ENCODE data around the gene LYRM4.

The LYRM4 gene

GRCh38 chr6:5290500-5290899 is 29.8 kb upstream of the LYRM4 start:
- Mint-ChIP-seq H3K4me1 (ENCODE audit: low read depth in 2 of 2) (peaks cover 33 to 41% of the 10 kb centered on the region in 2 donors), H3K27ac (no peak overlapping the region), H3K27me3 (no peaks in the 10 kb centered on the region), H3K4me3 (no peak overlapping the region), H3K9me3 (no peaks in the 10 kb centered on the region), H3K36me3 (ENCODE audit: insufficient read depth) (no peaks in the 10 kb centered on the region)
- ATAC-seq (replicated peaks) (no peak), DNase-seq (no peak)

GRCh38 chr6:5290097-5290496 is 29.3 kb upstream of the LYRM4 start:
- ATAC-seq (replicated peaks) = no peak
- DNase-seq = no peak
- H3K27ac Mint-ChIP-seq = no peak overlapping the region
- H3K36me3 Mint-ChIP-seq (ENCODE audit: insufficient read depth) = no peaks in the 10 kb centered on the region
- H3K9me3 Mint-ChIP-seq = no peaks in the 10 kb centered on the region
- H3K27me3 Mint-ChIP-seq = no peaks in the 10 kb centered on the region
- H3K4me3 Mint-ChIP-seq = no peak overlapping the region
- peaks cover 34 to 41% of the 10 kb centered on the region in 2 donors for H3K4me1 Mint-ChIP-seq (ENCODE audit: low read depth in 2 of 2)

GRCh38 chr6:5287966-5288297 is 27.2 kb upstream of the LYRM4 start:
- peaks cover 3% of the 10 kb centered on the region for H3K36me3 Mint-ChIP-seq (ENCODE audit: insufficient read depth)
- DNase-seq (no peak), ATAC-seq (replicated peaks) (no peak)
- no peaks in the 10 kb centered on the region for H3K27me3 Mint-ChIP-seq
- H3K4me3 Mint-ChIP-seq = no peak overlapping the region
- no peak overlapping the region for H3K27ac Mint-ChIP-seq
- no peaks in the 10 kb centered on the region for H3K9me3 Mint-ChIP-seq
- H3K4me1 Mint-ChIP-seq (ENCODE audit: low read depth in 2 of 2) = peaks cover 35 to 39% of the 10 kb centered on the region in 2 donors

GRCh38 chr6:5287205-5287965 is 26.6 kb upstream of the LYRM4 start:
- Mint-ChIP-seq H3K27ac (no peak overlapping the region), H3K4me3 (no peak overlapping the region)

GRCh38 chr6:5286780-5287179 is 26.0 kb upstream of the LYRM4 start:
- DNase-seq = no peak
- Mint-ChIP-seq H3K27me3 (no peaks in the 10 kb centered on the region), H3K27ac (no peak overlapping the region), H3K4me3 (no peak overlapping the region), H3K4me1 (ENCODE audit: low read depth in 2 of 2) (peaks cover 32 to 35% of the 10 kb centered on the region in 2 donors), H3K36me3 (ENCODE audit: insufficient read depth) (peaks cover 3% of the 10 kb centered on the region), H3K9me3 (no peaks in the 10 kb centered on the region)
- no peak for ATAC-seq (replicated peaks)

More at GRCh38 chr6:5287205-5287965, 26.6 kb upstream of the LYRM4 start:
- Mint-ChIP-seq H3K9me3 (no peaks in the 10 kb centered on the region), H3K27me3 (no peaks in the 10 kb centered on the region), H3K4me1 (ENCODE audit: low read depth in 2 of 2) (peaks cover 32 to 37% of the 10 kb centered on the region in 2 donors), H3K36me3 (ENCODE audit: insufficient read depth) (peaks cover 3% of the 10 kb centered on the region)
- ATAC-seq (replicated peaks) = no peak
- no peak for DNase-seq

GRCh38 chr6:5285526-5285925 is 24.8 kb upstream of the LYRM4 start:
- peaks cover 3% of the 10 kb centered on the region for H3K36me3 Mint-ChIP-seq (ENCODE audit: insufficient read depth)
- no peak overlapping the region for H3K4me3 Mint-ChIP-seq
- H3K27me3 Mint-ChIP-seq = no peaks in the 10 kb centered on the region
- no peak for ATAC-seq (replicated peaks)
- no peak for DNase-seq
- no peak overlapping the region for H3K27ac Mint-ChIP-seq
- peaks cover 33 to 43% of the 10 kb centered on the region in 2 donors for H3K4me1 Mint-ChIP-seq (ENCODE audit: low read depth in 2 of 2)
- no peaks in the 10 kb centered on the region for H3K9me3 Mint-ChIP-seq

- ATAC-seq (replicated peaks) = no peak
- DNase-seq = no peak
- no peaks in the 10 kb centered on the region for H3K9me3 Mint-ChIP-seq
- H3K27me3 Mint-ChIP-seq = no peaks in the 10 kb centered on the region
- H3K4me1 Mint-ChIP-seq (ENCODE audit: low read depth in 2 of 2) = peaks cover 35 to 47% of the 10 kb centered on the region in 2 donors
- H3K4me3 Mint-ChIP-seq = no peak overlapping the region
- peaks cover 3% of the 10 kb centered on the region for H3K36me3 Mint-ChIP-seq (ENCODE audit: insufficient read depth)
- H3K27ac Mint-ChIP-seq = no peak overlapping the region
Observed at GRCh38 chr6:5285081-5285480, 24.3 kb upstream of the LYRM4 start.

- Mint-ChIP-seq H3K4me3 (no peak overlapping the region), H3K36me3 (ENCODE audit: insufficient read depth) (peaks cover 3% of the 10 kb centered on the region), H3K9me3 (no peaks in the 10 kb centered on the region), H3K27ac (peak overlapping the region in 1 of 2 donors; percentile 58), H3K27me3 (no peaks in the 10 kb centered on the region), H3K4me1 (ENCODE audit: low read depth in 2 of 2) (peaks cover 34 to 48% of the 10 kb centered on the region in 2 donors)
- ATAC-seq (replicated peaks) (no peak), DNase-seq (no peak)
Observed at GRCh38 chr6:5282191-5282623, 21.5 kb upstream of the LYRM4 start.

- Mint-ChIP-seq H3K4me3 (no peak overlapping the region), H3K27ac (no peak overlapping the region), H3K4me1 (ENCODE audit: low read depth in 2 of 2) (peaks cover 29 to 44% of the 10 kb centered on the region in 2 donors), H3K36me3 (ENCODE audit: insufficient read depth) (peaks cover 3% of the 10 kb centered on the region), H3K27me3 (no peaks in the 10 kb centered on the region), H3K9me3 (no peaks in the 10 kb centered on the region)
- no peak for DNase-seq
- no peak for ATAC-seq (replicated peaks)
Observed at GRCh38 chr6:5280920-5281319, 20.2 kb upstream of the LYRM4 start.

GRCh38 chr6:5279891-5280338 is 19.2 kb upstream of the LYRM4 start:
- peaks cover 25 to 42% of the 10 kb centered on the region in 2 donors for H3K4me1 Mint-ChIP-seq (ENCODE audit: low read depth in 2 of 2)
- peaks cover 3% of the 10 kb centered on the region for H3K36me3 Mint-ChIP-seq (ENCODE audit: insufficient read depth)
- DNase-seq (no peak), ATAC-seq (replicated peaks) (peak; percentile 21)
- peak overlapping the region; percentile 19 to 74 for H3K27ac Mint-ChIP-seq
- no peaks in the 10 kb centered on the region for H3K9me3 Mint-ChIP-seq
- no peaks in the 10 kb centered on the region for H3K27me3 Mint-ChIP-seq
- H3K4me3 Mint-ChIP-seq = no peak overlapping the region

GRCh38 chr6:5278565-5279120 is 17.9 kb upstream of the LYRM4 start:
- Mint-ChIP-seq H3K4me3 (peak overlapping the region in 1 of 2 donors; percentile 6), H3K4me1 (ENCODE audit: low read depth in 2 of 2) (peaks cover 19 to 33% of the 10 kb centered on the region in 2 donors), H3K27me3 (no peaks in the 10 kb centered on the region), H3K36me3 (ENCODE audit: insufficient read depth) (no peaks in the 10 kb centered on the region), H3K27ac (no peak overlapping the region), H3K9me3 (no peaks in the 10 kb centered on the region)
- DNase-seq (no peak), ATAC-seq (replicated peaks) (no peak)

- H3K4me3 Mint-ChIP-seq = no peak overlapping the region
- H3K27me3 Mint-ChIP-seq = no peaks in the 10 kb centered on the region
- H3K36me3 Mint-ChIP-seq (ENCODE audit: insufficient read depth) = no peaks in the 10 kb centered on the region
- H3K9me3 Mint-ChIP-seq = no peaks in the 10 kb centered on the region
- peaks cover 22 to 39% of the 10 kb centered on the region in 2 donors for H3K4me1 Mint-ChIP-seq (ENCODE audit: low read depth in 2 of 2)
- ATAC-seq (replicated peaks) (no peak), DNase-seq (no peak)
- no peak overlapping the region for H3K27ac Mint-ChIP-seq
Observed at GRCh38 chr6:5278047-5278446, 17.3 kb upstream of the LYRM4 start.

- Mint-ChIP-seq H3K9me3 (no peaks in the 10 kb centered on the region), H3K36me3 (ENCODE audit: insufficient read depth) (no peaks in the 10 kb centered on the region), H3K27me3 (no peaks in the 10 kb centered on the region), H3K27ac (no peak overlapping the region), H3K4me1 (ENCODE audit: low read depth in 2 of 2) (peaks cover 26 to 40% of the 10 kb centered on the region in 2 donors), H3K4me3 (no peak overlapping the region)
- DNase-seq = no peak
- no peak for ATAC-seq (replicated peaks)
Observed at GRCh38 chr6:5277589-5277988, 16.8 kb upstream of the LYRM4 start.

GRCh38 chr6:5276581-5276980 is 15.8 kb upstream of the LYRM4 start:
- Mint-ChIP-seq H3K27me3 (no peaks in the 10 kb centered on the region), H3K36me3 (ENCODE audit: insufficient read depth) (no peaks in the 10 kb centered on the region), H3K27ac (no peak overlapping the region), H3K4me3 (no peak overlapping the region), H3K9me3 (no peaks in the 10 kb centered on the region), H3K4me1 (ENCODE audit: low read depth in 2 of 2) (peaks cover 20 to 33% of the 10 kb centered on the region in 2 donors)
- DNase-seq (no peak), ATAC-seq (replicated peaks) (no peak)

Data from effector memory CD8-positive, alpha-beta T cell (primary cell).